Fibroblast of lung (primary cell): ENCODE measurements around the gene RNF212.

ENCODE experiments used
- CTCF ChIP-seq, 2 donors: IDR thresholded peaks in 1 of 2; conservative IDR thresholded peaks in 1 of 2; 1 replicate in 1 of 2; 2 replicates in 1 of 2; pipeline ENCODE4 v1.5.1; 2011 to 2012; ENCODE audit warnings: low read length in 2 of 2, control low read depth in 1 of 2, inconsistent platforms in 1 of 2, low read depth in 1 of 2, mild to moderate bottlenecking in 1 of 2
- EZH2 ChIP-seq: IDR thresholded peaks from 2 replicates; pipeline ENCODE4 v1.5.1; 2012; ENCODE audit warnings: low read length, control low read depth, mild to moderate bottlenecking; ENCODE audit errors: missing control alignments

GRCh38 chr4:1057403-1057745 is 56.0 kb downstream of the RNF212 start:
- TF ChIP-seq CTCF (conservative IDR thresholded peaks at IDR 0.05 in 1 of 2, IDR thresholded peaks at IDR 0.05 in 1 of 2; ENCODE audit: low read depth in 1 of 2, low read length in 2 of 2): no peak
- no peak for TF ChIP-seq EZH2
